Astrocyte of the cerebellum (primary cell): ENCODE data around the gene LMCD1.
A peak's percentile ranks its signal among the peaks of the same experiment; 100 is the strongest.

Experiments used
- DNase-seq: peaks from one replicate; pipeline ENCODE4 v3.0.0-alpha.2; 2011; ENCODE audit warnings: low read depth
- H3K4me3 ChIP-seq: 2 replicates; pipeline ENCODE4 v1.5.1; 2011; ENCODE audit warnings: mild to moderate bottlenecking, low read depth, low read length, moderate library complexity
- CTCF ChIP-seq: IDR thresholded peaks from 2 replicates; pipeline ENCODE4 v1.5.1; 2012; ENCODE audit warnings: low read length, low read depth, moderate library complexity, mild to moderate bottlenecking; ENCODE audit errors: missing control alignments
- in situ Hi-C: cut with HindIII; loops from 2 replicates; pipeline ENCODE4 v1.10.0; 2017; ENCODE audit warnings: low sequenced_read_pairs

Gene LMCD1

GRCh38 chr3:8558645-8559044 lies 57.0 kb downstream of the LMCD1 start:
- in situ Hi-C loops, result no loop called here
- no peak overlapping the region for H3K4me3 ChIP-seq
- no peak for TF ChIP-seq CTCF
- DNase-seq, result no peak

- H3K4me3 ChIP-seq, result no peak overlapping the region
- no peak for TF ChIP-seq CTCF
- DNase-seq, result no peak
- in situ Hi-C loops, result no loop called here
Observed at GRCh38 chr3:8559351-8559750, 57.7 kb downstream of the LMCD1 start.

GRCh38 chr3:8560366-8561007 lies 58.9 kb downstream of the LMCD1 start:
- in situ Hi-C loops, result no loop called here
- DNase-seq, result peak; percentile 91
- no peak overlapping the region for H3K4me3 ChIP-seq
- no peak for TF ChIP-seq CTCF

GRCh38 chr3:8561370-8561769 lies 59.7 kb downstream of the LMCD1 start:
- in situ Hi-C loops, result no loop called here
- no peak overlapping the region for H3K4me3 ChIP-seq
- no peak for DNase-seq
- TF ChIP-seq CTCF, result no peak

GRCh38 chr3:8562081-8562595 lies 60.5 kb downstream of the LMCD1 start:
- no peak overlapping the region for H3K4me3 ChIP-seq
- no peak for DNase-seq
- in situ Hi-C loops, result no loop called here
- no peak for TF ChIP-seq CTCF

GRCh38 chr3:8563146-8563545 lies 61.5 kb downstream of the LMCD1 start:
- no peak for DNase-seq
- in situ Hi-C loops, result no loop called here
- H3K4me3 ChIP-seq, result no peak overlapping the region
- no peak for TF ChIP-seq CTCF
